NCI-H2227 (cell line): ENCODE measurements around the gene SYT11.

Experiments
- DNase-seq: peaks from one replicate; lab custom pipeline; 2025; ENCODE audit not compliant: unreplicated experiment; lab: John Stamatoyannopoulos, UW

The SYT11 gene

GRCh38 chr1:155934097-155934935, 74.9 kb downstream of the SYT11 start, which contains the start of gene KHDC4:
TSS of gene KHDC4 (minus strand) at chr1:155934413. CDS start at chr1:155934373, 40 bp downstream.
- peak; percentile 99 for DNase-seq
